ENCODE results near the gene BANF1. TPM values are rescaled to one million over a fixed set of nuclear protein-coding genes. Genes with fewer than 3 reads are reported as not detected.

The BANF1 gene
- polyA plus RNA-seq (ENCODE audit: insufficient read length in 3 of 3), result 100 to 1,000 TPM; 263 to 275 (median 271) TPM

DNA sequence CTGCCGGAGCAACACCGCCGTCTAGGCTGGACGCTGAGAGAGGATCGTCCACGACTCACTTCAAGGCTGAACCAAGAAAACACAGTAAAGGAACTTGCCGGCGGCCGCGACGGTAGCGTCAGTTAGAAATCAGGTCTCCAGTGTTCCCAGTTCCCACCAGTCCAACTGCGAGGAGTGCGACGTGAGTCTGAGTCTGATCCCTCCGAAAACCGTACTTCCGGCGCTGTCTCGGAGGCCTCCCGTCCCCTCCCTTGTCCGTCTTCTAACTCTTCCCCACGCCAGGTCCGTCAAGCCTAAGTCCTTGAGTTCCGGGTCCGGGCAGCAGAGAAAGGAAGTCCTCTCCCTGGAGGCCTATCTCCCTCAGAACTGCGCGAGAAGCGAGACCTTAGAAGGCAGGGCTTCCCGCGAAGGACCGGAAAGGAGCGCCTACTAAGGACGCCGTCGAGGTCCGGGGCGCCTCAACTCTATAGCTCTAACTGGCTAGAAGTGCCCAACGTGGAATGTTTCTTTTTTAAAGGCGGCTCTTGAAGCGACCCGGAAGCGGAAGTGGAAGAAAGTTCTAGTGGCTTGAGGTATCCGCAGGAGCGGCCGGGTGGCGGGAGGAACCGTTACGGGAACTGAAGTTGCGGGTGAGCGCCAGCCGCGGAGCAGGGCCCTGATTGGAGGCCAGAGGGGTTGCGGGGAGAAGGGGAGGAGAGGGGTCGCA lies at the start of gene BANF1, which contains the start of gene EIF1AD:
Gene BANF1 (plus strand): TSS at position 562 of the 706 bp plus-strand sequence. CDS start 748 bp downstream, outside the sequence.
Gene EIF1AD (minus strand): TSS at position 216 of the 706 bp plus-strand sequence. CDS start 1,768 bp downstream, outside the sequence.
- DNase-seq (ENCODE audit: low read depth in 3 of 3, low spot score in 2 of 3), result peak; percentile 96 to 98 (median 98)

DNA sequence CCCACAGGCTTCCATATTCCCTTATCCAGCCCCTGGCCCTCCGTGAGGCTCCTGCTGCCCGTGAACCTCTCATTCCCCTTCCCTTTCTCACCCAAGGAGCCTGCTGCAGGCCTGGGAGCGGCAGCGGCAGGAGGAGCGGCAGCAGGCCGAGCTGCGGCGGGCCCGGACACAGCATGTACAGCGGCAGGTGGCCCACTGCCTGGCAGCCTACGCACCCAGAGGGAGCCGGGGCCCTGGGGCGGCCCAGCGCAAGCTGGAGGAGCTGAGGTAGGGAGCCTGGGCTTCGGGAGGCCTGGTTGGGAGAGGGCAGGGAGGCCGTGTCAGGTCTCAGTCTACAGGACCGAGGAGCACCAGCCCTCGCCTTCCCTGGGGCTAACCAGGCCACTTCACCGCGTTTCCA lies 48.8 kb upstream of the BANF1 start:
- DNase-seq (ENCODE audit: low read depth in 3 of 3, low spot score in 2 of 3), result no peak

- DNase-seq (ENCODE audit: low read depth in 3 of 3, low spot score in 2 of 3), result no peak
These were observed 47.5 kb upstream of the BANF1 start for GRCh38 chr11:65954771-65955170.

- no peak for DNase-seq (ENCODE audit: low read depth in 3 of 3, low spot score in 2 of 3)
These were observed 44.0 kb upstream of the BANF1 start for GRCh38 chr11:65958291-65958690.

DNA sequence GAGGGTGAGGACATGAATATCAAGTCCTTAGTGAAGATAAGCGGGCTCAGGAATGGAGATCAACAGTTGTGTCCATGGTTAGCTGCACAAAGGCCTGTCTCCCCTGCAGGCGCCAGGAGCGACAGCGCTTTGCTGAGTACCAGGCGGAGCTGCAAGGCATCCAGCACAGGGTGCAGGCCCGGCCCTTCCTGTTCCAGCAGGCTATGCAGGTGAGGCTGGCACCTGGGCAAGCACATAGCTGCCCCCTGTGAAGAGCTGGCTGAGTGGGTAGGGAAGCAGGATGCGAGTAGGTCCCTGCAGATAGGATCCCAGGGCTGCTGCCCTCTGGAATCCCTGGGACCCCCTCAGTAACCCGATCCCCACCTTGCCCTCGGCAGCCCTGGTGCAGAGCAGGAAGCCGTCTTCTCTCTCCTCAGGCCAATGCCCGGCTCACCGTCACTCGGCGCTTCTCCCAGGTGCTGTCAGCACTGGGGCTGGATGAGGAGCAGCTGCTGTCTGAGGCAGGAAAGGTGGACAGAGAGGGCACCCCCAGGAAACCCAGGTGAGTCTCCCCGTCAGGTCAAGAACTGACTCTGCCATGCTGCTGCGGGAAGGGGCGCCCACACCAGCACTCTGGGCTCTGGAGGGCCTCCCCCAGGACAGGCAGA lies 43.4 kb upstream of the BANF1 start:
- no peak for DNase-seq (ENCODE audit: low read depth in 3 of 3, low spot score in 2 of 3)

GRCh38 chr11:65960824-65961266 lies 41.5 kb upstream of the BANF1 start:
- no peak for DNase-seq (ENCODE audit: low read depth in 3 of 3, low spot score in 2 of 3)

- DNase-seq (ENCODE audit: low read depth in 3 of 3, low spot score in 2 of 3), result peak; percentile 92 to 97 (median 96)
These were observed 40.8 kb upstream of the BANF1 start, which contains the start of gene SART1 for GRCh38 chr11:65961267-65962140. SART1 (plus strand) TSS chr11:65961734; CDS start chr11:65961781, 47 bp downstream.

DNA sequence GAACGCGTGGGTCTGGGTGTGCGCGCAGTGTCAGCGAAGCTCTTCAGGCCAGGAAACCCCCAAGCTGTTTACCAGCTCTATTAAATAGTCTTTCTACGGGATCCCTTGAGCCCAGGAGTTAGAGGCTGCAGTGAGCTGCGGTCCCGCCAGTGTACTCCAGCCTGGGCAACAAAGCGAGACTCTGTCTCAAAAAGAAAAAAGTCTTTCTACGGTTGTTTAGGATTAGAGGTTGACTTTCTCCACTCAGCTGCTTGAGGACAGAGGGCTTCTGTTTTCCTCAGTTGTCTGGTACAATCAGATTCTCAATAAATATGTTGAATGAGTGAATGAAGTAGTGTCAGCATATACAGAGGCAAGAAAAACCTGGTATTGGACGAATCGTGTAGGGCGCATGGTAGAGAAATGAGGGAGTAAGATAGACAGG lies 40.1 kb upstream of the BANF1 start:
- DNase-seq (ENCODE audit: low read depth in 3 of 3, low spot score in 2 of 3), result no peak

GRCh38 chr11:65964906-65965305 lies 37.4 kb upstream of the BANF1 start:
- no peak for DNase-seq (ENCODE audit: low read depth in 3 of 3, low spot score in 2 of 3)

GRCh38 chr11:65965986-65966762 lies 36.1 kb upstream of the BANF1 start:
- no peak for DNase-seq (ENCODE audit: low read depth in 3 of 3, low spot score in 2 of 3)

GRCh38 chr11:65967329-65967934 lies 34.9 kb upstream of the BANF1 start:
- no peak for DNase-seq (ENCODE audit: low read depth in 3 of 3, low spot score in 2 of 3)

DNA sequence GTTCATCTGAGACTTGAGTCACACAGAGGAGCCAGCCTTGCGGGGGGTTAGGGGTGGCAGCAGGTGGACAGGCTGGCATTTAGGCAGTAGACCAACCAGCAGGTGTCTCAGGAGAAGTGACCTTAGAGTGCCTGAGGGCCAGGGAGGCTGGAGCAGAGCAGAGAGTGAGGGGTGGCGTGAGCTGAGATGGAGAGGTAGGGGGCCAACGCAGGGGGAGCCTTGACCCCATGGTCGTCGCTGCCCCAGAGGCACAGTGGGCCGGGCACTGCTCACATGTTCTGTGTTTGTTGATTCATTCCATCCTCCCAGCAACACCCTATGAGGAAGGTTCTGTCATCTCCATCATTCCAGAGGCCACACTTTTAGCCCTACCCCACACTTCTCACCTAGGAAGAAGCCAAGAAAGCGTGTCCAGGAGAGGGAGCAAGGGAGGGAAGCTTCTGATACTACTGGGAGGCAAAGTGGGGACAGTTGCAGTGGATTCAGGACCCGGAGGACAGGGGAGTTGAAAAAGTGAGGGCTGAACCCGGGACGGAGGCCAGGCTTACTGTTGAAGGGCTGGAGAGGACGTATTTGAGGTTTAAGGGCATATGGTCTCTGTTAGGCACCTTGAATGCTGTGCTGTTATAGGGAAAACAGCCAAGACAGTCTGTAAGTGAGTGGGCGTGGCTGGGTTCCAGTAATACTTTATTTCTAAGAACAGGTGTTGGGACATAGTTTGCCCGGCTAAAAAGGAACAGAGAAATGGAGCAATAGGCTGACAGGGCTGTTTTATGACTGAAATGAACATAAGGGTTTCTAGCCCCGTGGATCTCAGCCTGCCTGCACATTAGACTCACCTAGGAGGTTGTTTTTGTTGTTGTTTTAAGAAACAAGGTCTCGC lies 33.5 kb upstream of the BANF1 start:
- no peak for DNase-seq (ENCODE audit: low read depth in 3 of 3, low spot score in 2 of 3)

DNA sequence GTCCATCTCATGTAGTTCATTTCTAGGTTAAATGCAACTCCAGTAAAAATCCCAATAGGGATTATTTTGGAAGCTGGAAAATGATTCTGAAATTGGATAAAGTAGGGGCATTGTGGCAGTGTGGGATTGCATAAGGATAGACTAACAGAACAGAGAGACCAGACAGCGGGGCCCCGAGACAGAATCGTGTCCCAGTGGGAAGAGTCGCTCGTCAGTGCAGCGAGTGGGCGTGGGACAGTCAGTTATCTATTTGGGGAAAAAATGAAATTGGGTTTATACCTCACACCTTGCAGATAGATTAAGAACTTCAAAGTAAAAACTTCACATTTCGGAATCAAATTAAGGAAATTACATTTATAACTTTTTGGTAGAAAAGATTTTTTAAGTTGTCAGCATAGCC lies 30.2 kb upstream of the BANF1 start:
- no peak for DNase-seq (ENCODE audit: low read depth in 3 of 3, low spot score in 2 of 3)

DNA sequence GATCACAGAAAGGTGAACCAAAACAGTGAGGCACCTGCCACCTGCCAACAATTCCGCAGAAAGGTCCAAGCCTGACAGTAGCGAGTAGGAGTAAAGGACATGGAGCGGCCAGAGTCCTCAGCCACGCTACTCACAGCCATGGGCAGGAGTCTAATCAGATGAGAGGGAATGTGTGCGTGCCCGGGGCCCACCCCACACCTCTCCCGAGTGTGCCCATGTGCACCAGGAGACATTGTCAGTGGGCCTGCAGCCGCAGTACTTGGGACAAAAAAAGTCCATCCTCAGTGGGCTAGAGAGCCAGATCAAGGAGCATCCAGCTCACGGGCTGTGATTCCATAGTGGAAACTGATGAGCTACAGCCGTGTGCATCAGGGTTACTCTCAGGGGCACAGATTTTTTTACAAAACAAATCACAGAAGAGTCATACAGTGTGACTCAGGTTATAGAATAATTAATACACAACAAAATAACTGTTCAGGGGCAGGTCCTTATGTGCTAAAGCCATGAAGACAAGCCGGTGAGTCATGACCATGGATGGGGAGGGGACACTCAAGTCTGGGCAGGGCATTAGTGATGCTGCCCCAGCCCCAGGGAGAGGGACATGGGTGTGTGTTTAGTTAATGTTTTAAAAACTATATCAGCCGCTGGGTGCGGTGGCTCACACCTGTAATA lies 28.7 kb upstream of the BANF1 start:
- no peak for DNase-seq (ENCODE audit: low read depth in 3 of 3, low spot score in 2 of 3)

DNA sequence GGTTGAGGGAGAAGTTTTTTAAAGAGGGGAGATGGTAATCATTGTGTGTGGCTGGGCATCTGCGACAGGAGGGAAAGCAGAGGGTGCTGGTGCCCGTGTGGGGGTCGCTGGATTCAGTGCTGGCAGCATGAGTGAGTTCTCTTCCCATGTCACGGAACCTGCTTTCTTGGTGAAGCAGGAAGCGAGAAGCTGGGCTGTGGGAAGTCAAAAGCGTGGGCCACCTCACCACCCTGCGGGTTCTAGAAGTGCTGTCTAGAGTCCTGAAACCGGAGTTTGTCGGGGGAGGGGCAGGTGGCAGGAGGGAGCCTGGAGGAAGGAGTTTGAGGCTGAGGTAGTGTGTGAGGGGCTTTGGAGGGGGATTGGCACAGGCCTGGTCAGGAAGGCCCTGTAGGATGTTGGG lies 26.5 kb upstream of the BANF1 start:
- DNase-seq (ENCODE audit: low read depth in 3 of 3, low spot score in 2 of 3), result no peak

DNA sequence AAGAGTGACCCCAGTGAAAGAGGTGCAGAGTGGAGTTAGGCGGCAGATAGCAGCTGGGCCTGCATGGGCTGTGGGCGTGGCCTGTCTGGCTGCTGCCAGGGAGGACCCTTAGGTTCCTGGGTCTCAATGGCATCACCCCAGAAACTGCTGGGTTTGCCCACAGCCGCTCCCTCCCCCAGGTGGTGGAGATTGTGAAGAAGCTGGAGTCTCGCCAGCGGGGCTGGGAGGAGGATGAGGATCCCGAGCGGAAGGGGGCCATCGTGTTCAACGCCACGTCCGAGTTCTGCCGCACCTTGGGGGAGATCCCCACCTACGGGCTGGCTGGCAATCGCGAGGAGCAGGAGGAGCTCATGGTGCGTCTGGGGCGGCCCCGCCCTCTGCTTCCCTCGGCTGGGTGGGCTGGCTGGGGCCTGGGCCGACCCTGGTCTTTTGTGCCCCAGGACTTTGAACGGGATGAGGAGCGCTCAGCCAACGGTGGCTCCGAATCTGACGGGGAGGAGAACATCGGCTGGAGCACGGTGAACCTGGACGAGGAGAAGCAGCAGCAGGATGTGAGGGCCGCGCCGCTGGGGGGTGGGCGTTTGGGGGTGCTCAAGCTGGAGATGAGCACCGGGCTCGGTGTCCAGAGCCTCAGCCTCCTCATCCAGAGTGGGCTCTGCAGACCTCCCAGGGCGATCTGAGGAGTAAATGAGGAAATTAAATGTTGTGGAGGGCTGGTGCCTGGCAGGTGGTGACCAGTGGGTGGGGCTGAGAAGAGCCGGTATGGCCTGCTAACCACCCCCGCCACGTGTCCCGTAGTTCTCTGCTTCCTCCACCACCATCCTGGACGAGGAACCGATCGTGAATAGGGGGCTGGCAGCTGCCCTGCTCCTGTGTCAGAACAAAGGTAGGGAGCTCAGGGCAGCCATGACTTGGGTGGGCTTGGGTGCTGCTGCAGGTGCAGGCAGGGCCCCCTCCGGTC lies 25.8 kb upstream of the BANF1 start:
- DNase-seq (ENCODE audit: low read depth in 3 of 3, low spot score in 2 of 3), result no peak
